Prostate gland (tissue), 2 donors: Measurements from ENCODE around the gene HLA-DPB1. TPM values are rescaled to one million over a fixed set of nuclear protein-coding genes. Genes with fewer than 3 reads are reported as not detected.
A peak's percentile ranks its signal among the peaks of the same experiment; 100 is the strongest.

ENCODE experiments used
- DNase-seq: peaks from one replicate; pipeline ENCODE4 v3.0.0-alpha.2; 2019; ENCODE audit warnings: low spot score
- H3K27ac ChIP-seq, 2 donors: fragments of 200-600 bp; sonication (generic); 2 replicates each; pipeline ENCODE4 v1.5.1; 2017 to 2019
- H3K27me3 ChIP-seq: fragments of 200-600 bp; sonication (generic); replicated peaks from 2 replicates; pipeline ENCODE4 v1.5.1; 2019; ENCODE audit not compliant: insufficient read depth
- H3K36me3 ChIP-seq, 2 donors: fragments of 200-600 bp; sonication (generic); 1 replicate in 1 of 2; 2 replicates in 1 of 2; pipeline versions ENCODE4 v1.5.1 to v1.8.1; 2017 to 2019
- H3K4me1 ChIP-seq: fragments of 200-600 bp; sonication (generic); replicated peaks from 2 replicates; pipeline ENCODE4 v1.5.1; 2019
- H3K4me3 ChIP-seq, 2 donors: fragments of 200-600 bp; sonication (generic); 2 replicates each; pipeline ENCODE4 v1.5.1; 2017 to 2019
- H3K9me3 ChIP-seq: fragments of 200-600 bp; sonication (generic); 2 replicates; pipeline ENCODE4 v1.5.1; 2017
- POLR2A ChIP-seq: fragments of 450-650 bp; IDR thresholded peaks from one replicate; pipeline ENCODE4 v1.6.1; 2016; ENCODE audit warnings: antibody characterized with exemption, mild to moderate bottlenecking
- POLR2AphosphoS5 ChIP-seq: sonication (generic); formaldehyde crosslinking; IDR thresholded peaks from one replicate; pipeline ENCODE4 v1.6.1; 2017; ENCODE audit warnings: antibody characterized with exemption
- WGBS: methylation state at CpG from one replicate; pipeline ENCODE4 v1.1.5; 2018; 5-methylcytosine and 5-hydroxymethylcytosine counted together
- intact Hi-C: fragments of 100-400 bp; cut with DNase I; formaldehyde crosslinking; loops from one replicate; pipeline ENCODE4 v1.14.2; 2022
- total RNA-seq, 2 donors: library from RNA; depleted of rRNA; stranded (reverse); fragments of >200 nt; gene quantifications; one replicate each; pipeline ENCODE4 v1.1.0, GENCODE V29; 2016
- TF ChIP-seq, protein P1 (sequence below), 4 experiments: fragments of 200-600 bp in 2 of 4; fragments of 450-650 bp in 2 of 4; sonication (generic) in 2 of 4; IDR thresholded peaks; 1 replicate in 3 of 4; 2 replicates in 1 of 4; pipeline ENCODE4 v1.5.1; 2016 to 2019; ENCODE audit warnings: antibody characterized with exemption in 4 of 4, mild to moderate bottlenecking in 2 of 4, moderate library complexity in 2 of 4

The HLA-DPB1 gene
- total RNA-seq, 2 donors from 2014 or later, result 51.6 to 57.5 TPM

DNA sequence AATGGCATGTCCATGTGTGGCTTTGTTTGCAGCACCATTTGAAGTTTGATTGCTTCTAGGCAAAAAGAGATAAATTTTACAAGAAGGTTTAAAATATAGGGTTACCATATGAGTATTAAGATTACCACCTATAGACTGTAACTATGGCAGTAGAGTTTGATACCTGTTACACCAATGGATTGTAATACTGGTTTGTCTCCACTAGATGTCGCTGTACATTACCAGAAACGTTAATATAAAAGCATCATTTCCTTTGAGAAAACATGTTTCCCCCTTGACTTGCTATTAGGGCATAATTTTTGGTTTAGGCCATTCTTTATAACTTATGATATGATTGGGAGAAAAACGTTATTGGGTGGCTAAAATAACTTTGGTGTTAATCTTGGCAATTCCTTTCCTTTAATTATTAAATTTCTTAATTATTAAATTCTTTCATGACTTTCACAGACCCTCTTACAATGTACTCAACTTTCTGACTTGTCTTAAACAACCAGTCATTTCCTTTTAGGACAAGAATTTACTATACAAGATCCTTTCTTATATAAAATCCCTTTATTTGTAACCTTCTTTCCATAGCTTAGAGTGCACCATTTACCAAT, 42.8 kb downstream of the HLA-DPB1 start:
- Histone ChIP-seq H3K27ac (no peak overlapping the region), H3K9me3 (no peaks in the 10 kb centered on the region), H3K4me3 (no peak overlapping the region), H3K27me3 (peaks cover 8% of the 10 kb centered on the region), H3K4me1 (no peaks in the 10 kb centered on the region), H3K36me3 (no peaks in the 10 kb centered on the region)
- intact Hi-C loops, result no loop called here
- TF ChIP-seq POLR2AphosphoS5 (no peak), POLR2A (no peak)
- TF ChIP-seq, protein P1, sequence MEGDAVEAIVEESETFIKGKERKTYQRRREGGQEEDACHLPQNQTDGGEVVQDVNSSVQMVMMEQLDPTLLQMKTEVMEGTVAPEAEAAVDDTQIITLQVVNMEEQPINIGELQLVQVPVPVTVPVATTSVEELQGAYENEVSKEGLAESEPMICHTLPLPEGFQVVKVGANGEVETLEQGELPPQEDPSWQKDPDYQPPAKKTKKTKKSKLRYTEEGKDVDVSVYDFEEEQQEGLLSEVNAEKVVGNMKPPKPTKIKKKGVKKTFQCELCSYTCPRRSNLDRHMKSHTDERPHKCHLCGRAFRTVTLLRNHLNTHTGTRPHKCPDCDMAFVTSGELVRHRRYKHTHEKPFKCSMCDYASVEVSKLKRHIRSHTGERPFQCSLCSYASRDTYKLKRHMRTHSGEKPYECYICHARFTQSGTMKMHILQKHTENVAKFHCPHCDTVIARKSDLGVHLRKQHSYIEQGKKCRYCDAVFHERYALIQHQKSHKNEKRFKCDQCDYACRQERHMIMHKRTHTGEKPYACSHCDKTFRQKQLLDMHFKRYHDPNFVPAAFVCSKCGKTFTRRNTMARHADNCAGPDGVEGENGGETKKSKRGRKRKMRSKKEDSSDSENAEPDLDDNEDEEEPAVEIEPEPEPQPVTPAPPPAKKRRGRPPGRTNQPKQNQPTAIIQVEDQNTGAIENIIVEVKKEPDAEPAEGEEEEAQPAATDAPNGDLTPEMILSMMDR (IDR thresholded peaks at IDR 0.05), result peak; percentile 65 to 91 (median 90)
- WGBS, result 0% methylated on average over 3 of the region's 3 CpGs
- peak; percentile 42 for DNase-seq

DNA sequence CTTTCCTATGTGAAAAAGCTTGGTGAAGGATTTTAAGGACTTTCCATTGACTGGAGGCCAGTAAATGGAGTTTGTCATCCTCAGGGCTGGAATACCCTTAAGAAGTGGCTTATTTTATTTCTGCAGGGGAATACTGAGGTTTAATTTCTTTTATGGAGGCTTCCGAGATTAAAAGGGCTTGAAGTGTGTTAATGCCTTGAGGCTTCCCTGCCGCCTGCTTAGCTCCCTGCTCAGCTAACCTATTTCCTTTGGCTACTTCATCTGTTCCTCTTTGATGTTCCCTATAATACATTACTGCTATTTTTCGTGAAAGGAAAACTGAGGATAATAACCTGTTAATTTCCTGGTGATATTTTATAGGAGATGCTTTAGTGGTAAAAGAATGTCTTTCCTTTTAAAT, 44.2 kb downstream of the HLA-DPB1 start:
- whole genome bisulfite sequencing, result 51% methylated on average over 3 of the region's 3 CpGs
- Histone ChIP-seq H3K27me3 (peaks cover 8% of the 10 kb centered on the region), H3K9me3 (no peaks in the 10 kb centered on the region), H3K4me1 (no peaks in the 10 kb centered on the region), H3K27ac (no peak overlapping the region), H3K36me3 (no peaks in the 10 kb centered on the region), H3K4me3 (no peak overlapping the region)
- no peak for TF ChIP-seq POLR2AphosphoS5
- TF ChIP-seq, protein P1 (IDR thresholded peaks at IDR 0.05), result no peak
- intact Hi-C loops, result loop anchor here (10.0 kb wide), 1 partner anchor 125 kb away; no protein-coding TSS in a partner anchor
- DNase-seq, result no peak

DNA sequence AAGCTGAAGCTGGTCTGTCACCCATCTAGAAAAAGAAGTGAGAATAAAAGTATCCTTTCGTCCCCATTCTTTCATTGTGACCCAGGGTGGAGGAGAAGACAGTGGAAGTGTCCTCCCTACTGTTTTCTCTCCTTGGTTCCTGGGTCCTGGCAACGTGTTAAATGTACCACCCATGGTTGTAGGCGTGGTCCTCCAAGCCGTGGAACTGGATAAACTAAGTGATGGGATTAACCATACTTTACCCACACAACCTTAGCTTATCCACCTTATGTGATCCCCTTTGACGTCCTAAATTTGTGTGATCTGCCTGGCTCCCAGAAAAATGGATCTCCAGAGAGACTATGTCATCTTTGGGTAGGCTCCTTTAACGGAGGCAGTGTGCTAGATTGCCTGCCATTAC, 47.4 kb downstream of the HLA-DPB1 start:
- Histone ChIP-seq H3K9me3 (no peaks in the 10 kb centered on the region), H3K4me3 (no peak overlapping the region), H3K27ac (no peak overlapping the region), H3K4me1 (no peaks in the 10 kb centered on the region), H3K36me3 (no peaks in the 10 kb centered on the region), H3K27me3 (no peaks in the 10 kb centered on the region)
- intact Hi-C loops, result loop anchor here (10.0 kb wide), 1 partner anchor 122 kb away; no protein-coding TSS in a partner anchor
- 89% methylated on average over 6 of the region's 6 CpGs for WGBS
- no peak for TF ChIP-seq POLR2A
- no peak for TF ChIP-seq POLR2AphosphoS5
- TF ChIP-seq, protein P1 (IDR thresholded peaks at IDR 0.05), result no peak
- no peak for DNase-seq

DNA sequence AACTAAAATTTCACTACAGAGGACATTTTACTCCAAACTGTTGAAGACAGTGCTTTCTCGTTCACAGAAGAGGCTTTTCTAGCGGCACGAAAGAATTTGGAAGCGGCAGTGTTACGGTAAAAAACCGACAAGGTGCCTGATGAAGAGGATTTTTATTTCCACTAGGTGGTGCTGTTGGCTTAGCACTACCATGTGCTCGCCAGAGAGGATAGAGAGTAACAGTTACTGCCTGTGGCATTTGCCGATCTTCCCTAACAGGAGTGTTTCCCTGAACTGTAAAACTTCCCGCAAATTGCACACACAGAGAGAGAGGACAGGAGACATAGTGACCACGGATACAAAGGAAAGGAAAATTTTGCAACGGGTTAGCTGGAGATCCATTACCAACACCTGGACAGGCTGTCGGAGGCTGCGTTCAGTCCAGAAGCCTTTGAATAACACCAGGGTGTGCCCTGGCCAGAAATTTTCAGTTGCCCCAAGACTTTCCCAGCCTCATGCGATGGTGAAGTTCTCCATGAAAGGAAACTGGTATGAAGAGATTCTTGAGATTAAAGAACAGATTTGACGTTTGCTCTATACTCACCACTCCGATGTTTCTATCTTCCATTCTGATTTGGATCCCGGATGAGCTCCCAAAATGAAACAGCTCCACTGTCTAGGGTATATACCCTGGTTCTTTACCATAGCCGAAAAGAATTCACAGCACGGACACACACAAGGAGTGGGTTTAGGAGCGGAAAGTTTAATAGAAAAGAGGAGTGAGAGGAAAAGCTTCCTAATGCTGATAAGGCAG, 48.1 kb downstream of the HLA-DPB1 start:
- TF ChIP-seq POLR2AphosphoS5, result no peak
- TF ChIP-seq, protein P1 (IDR thresholded peaks at IDR 0.05), result peak in 3 of 4 experiments; percentile 36 to 47 (median 36)
- no peak for DNase-seq
- Histone ChIP-seq H3K27ac (no peak overlapping the region), H3K4me3 (no peak overlapping the region), H3K9me3 (no peaks in the 10 kb centered on the region), H3K4me1 (no peaks in the 10 kb centered on the region), H3K27me3 (no peaks in the 10 kb centered on the region), H3K36me3 (no peaks in the 10 kb centered on the region)
- intact Hi-C loops, result loop anchor here (10.0 kb wide), 1 partner anchor 121 kb away; no protein-coding TSS in a partner anchor
- 85% methylated on average over 20 of the region's 20 CpGs for WGBS
